ENCODE results near the gene TEX12.
"Not testable (repeated sequence)": the region's sequence is repeated elsewhere in the genome, so short reads cannot be mapped to it uniquely, and the experiment has no call there.

Gene TEX12

GRCh38 chr11:112156956-112157766 is 10.0 kb upstream of the TEX12 start:
- DNase-seq (ENCODE audit: low spot score in 2 of 2) (no peak), ATAC-seq (replicated peaks; ENCODE audit: extremely low read depth, poor library complexity, severe bottlenecking) (no peak)
- H3K4me3 Mint-ChIP-seq: no peak overlapping the region
- H3K9me3 Mint-ChIP-seq: no peaks in the 10 kb centered on the region
- H3K27me3 Mint-ChIP-seq: no peaks in the 10 kb centered on the region
- H3K27ac Mint-ChIP-seq (ENCODE audit: low read depth): no peak overlapping the region
- H3K4me1 Mint-ChIP-seq: no peaks in the 10 kb centered on the region
- H3K36me3 Mint-ChIP-seq (ENCODE audit: insufficient read depth): peaks cover 2% of the 10 kb centered on the region

- ATAC-seq (replicated peaks; ENCODE audit: extremely low read depth, poor library complexity, severe bottlenecking) (no peak), DNase-seq (ENCODE audit: low spot score in 2 of 2) (no peak)
- Mint-ChIP-seq H3K27me3 (no peaks in the 10 kb centered on the region), H3K9me3 (no peaks in the 10 kb centered on the region), H3K27ac (ENCODE audit: low read depth) (no peak overlapping the region), H3K36me3 (ENCODE audit: insufficient read depth) (peaks cover 2% of the 10 kb centered on the region), H3K4me1 (no peaks in the 10 kb centered on the region), H3K4me3 (no peak overlapping the region)
Observed at GRCh38 chr11:112159098-112160065, 7.8 kb upstream of the TEX12 start.

- DNase-seq (ENCODE audit: low spot score in 2 of 2) (no peak), ATAC-seq (replicated peaks; ENCODE audit: extremely low read depth, poor library complexity, severe bottlenecking) (no peak)
- Mint-ChIP-seq H3K4me1 (no peaks in the 10 kb centered on the region), H3K27me3 (no peaks in the 10 kb centered on the region), H3K9me3 (no peaks in the 10 kb centered on the region), H3K36me3 (ENCODE audit: insufficient read depth) (peaks cover 2% of the 10 kb centered on the region), H3K27ac (ENCODE audit: low read depth) (no peak overlapping the region), H3K4me3 (no peak overlapping the region)
Observed at GRCh38 chr11:112160091-112160848, 6.9 kb upstream of the TEX12 start.

- ATAC-seq (replicated peaks; ENCODE audit: extremely low read depth, poor library complexity, severe bottlenecking) (no peak), DNase-seq (ENCODE audit: low spot score in 2 of 2) (no peak)
- no peaks in the 10 kb centered on the region for H3K27me3 Mint-ChIP-seq
- peaks cover 2% of the 10 kb centered on the region for H3K36me3 Mint-ChIP-seq (ENCODE audit: insufficient read depth)
- no peak overlapping the region for H3K27ac Mint-ChIP-seq (ENCODE audit: low read depth)
- H3K9me3 Mint-ChIP-seq: no peaks in the 10 kb centered on the region
- no peak overlapping the region for H3K4me3 Mint-ChIP-seq
- no peaks in the 10 kb centered on the region for H3K4me1 Mint-ChIP-seq
Observed at GRCh38 chr11:112161012-112161411, 6.2 kb upstream of the TEX12 start.

GRCh38 chr11:112162200-112162599 is 5.0 kb upstream of the TEX12 start:
- not testable (repeated sequence) for H3K4me3 Mint-ChIP-seq; H3K4me1 Mint-ChIP-seq; H3K27ac Mint-ChIP-seq (ENCODE audit: low read depth); H3K36me3 Mint-ChIP-seq (ENCODE audit: insufficient read depth); DNase-seq (ENCODE audit: low spot score in 2 of 2); ATAC-seq (replicated peaks; ENCODE audit: extremely low read depth, poor library complexity, severe bottlenecking); H3K9me3 Mint-ChIP-seq; H3K27me3 Mint-ChIP-seq

- Mint-ChIP-seq H3K4me1 (no peaks in the 10 kb centered on the region), H3K9me3 (no peaks in the 10 kb centered on the region), H3K4me3 (no peak overlapping the region), H3K27ac (ENCODE audit: low read depth) (no peak overlapping the region), H3K27me3 (peaks cover 6% of the 10 kb centered on the region), H3K36me3 (ENCODE audit: insufficient read depth) (peaks cover 2% of the 10 kb centered on the region)
- ATAC-seq (replicated peaks; ENCODE audit: extremely low read depth, poor library complexity, severe bottlenecking): no peak
- DNase-seq (ENCODE audit: low spot score in 2 of 2): no peak
Observed at GRCh38 chr11:112162761-112163546, 4.2 kb upstream of the TEX12 start.

GRCh38 chr11:112163875-112164685 is 3.1 kb upstream of the TEX12 start, which contains the start of gene IL18:
IL18 (minus strand) TSS chr11:112164094; CDS start chr11:112155053, 9,041 bp downstream.
- Mint-ChIP-seq H3K4me1 (no peaks in the 10 kb centered on the region), H3K27me3 (peaks cover 6% of the 10 kb centered on the region), H3K27ac (ENCODE audit: low read depth) (no peak within 1 kb of the TSS), H3K36me3 (ENCODE audit: insufficient read depth) (no peaks in the 10 kb centered on the region), H3K4me3 (no peak within 1 kb of the TSS), H3K9me3 (no peaks in the 10 kb centered on the region)
- DNase-seq (ENCODE audit: low spot score in 2 of 2) (no peak), ATAC-seq (replicated peaks; ENCODE audit: extremely low read depth, poor library complexity, severe bottlenecking) (no peak)

- Mint-ChIP-seq H3K9me3 (no peaks in the 10 kb centered on the region), H3K27me3 (peaks cover 6% of the 10 kb centered on the region), H3K4me1 (no peaks in the 10 kb centered on the region), H3K4me3 (no peak overlapping the region), H3K27ac (ENCODE audit: low read depth) (no peak overlapping the region), H3K36me3 (ENCODE audit: insufficient read depth) (no peaks in the 10 kb centered on the region)
- ATAC-seq (replicated peaks; ENCODE audit: extremely low read depth, poor library complexity, severe bottlenecking) (no peak), DNase-seq (ENCODE audit: low spot score in 2 of 2) (no peak)
Observed at GRCh38 chr11:112165049-112165448, 2.1 kb upstream of the TEX12 start.

- peaks cover 6% of the 10 kb centered on the region for H3K27me3 Mint-ChIP-seq
- no peak for DNase-seq (ENCODE audit: low spot score in 2 of 2)
- ATAC-seq (replicated peaks; ENCODE audit: extremely low read depth, poor library complexity, severe bottlenecking): no peak
- no peak overlapping the region for H3K27ac Mint-ChIP-seq (ENCODE audit: low read depth)
- H3K36me3 Mint-ChIP-seq (ENCODE audit: insufficient read depth): no peaks in the 10 kb centered on the region
- H3K4me3 Mint-ChIP-seq: no peak overlapping the region
- no peaks in the 10 kb centered on the region for H3K9me3 Mint-ChIP-seq
- H3K4me1 Mint-ChIP-seq: no peaks in the 10 kb centered on the region
Observed at GRCh38 chr11:112166562-112166961, 610 bp upstream of the TEX12 start.

GRCh38 chr11:112172362-112172994 is 5.3 kb downstream of the TEX12 start:
- H3K4me1 Mint-ChIP-seq: peaks cover 11% of the 10 kb centered on the region
- H3K27ac Mint-ChIP-seq (ENCODE audit: low read depth): no peak overlapping the region
- ATAC-seq (replicated peaks; ENCODE audit: extremely low read depth, poor library complexity, severe bottlenecking) (no peak), DNase-seq (ENCODE audit: low spot score in 2 of 2) (no peak)
- no peaks in the 10 kb centered on the region for H3K9me3 Mint-ChIP-seq
- H3K27me3 Mint-ChIP-seq: peaks cover 21% of the 10 kb centered on the region
- no peaks in the 10 kb centered on the region for H3K36me3 Mint-ChIP-seq (ENCODE audit: insufficient read depth)
- H3K4me3 Mint-ChIP-seq: no peak overlapping the region

GRCh38 chr11:112173152-112173551 is 6.0 kb downstream of the TEX12 start:
- H3K36me3 Mint-ChIP-seq (ENCODE audit: insufficient read depth): no peaks in the 10 kb centered on the region
- DNase-seq (ENCODE audit: low spot score in 2 of 2) (no peak), ATAC-seq (replicated peaks; ENCODE audit: extremely low read depth, poor library complexity, severe bottlenecking) (no peak)
- no peaks in the 10 kb centered on the region for H3K9me3 Mint-ChIP-seq
- no peak overlapping the region for H3K4me3 Mint-ChIP-seq
- no peak overlapping the region for H3K27ac Mint-ChIP-seq (ENCODE audit: low read depth)
- peaks cover 11% of the 10 kb centered on the region for H3K4me1 Mint-ChIP-seq
- peaks cover 21% of the 10 kb centered on the region for H3K27me3 Mint-ChIP-seq
